Suppressor macrophage (primary cell): ENCODE data around the gene SNX33.
"Not testable (repeated sequence)": the region's sequence is repeated elsewhere in the genome, so short reads cannot be mapped to it uniquely, and the experiment has no call there.

Experiments used
- DNase-seq, 4 experiments: peaks; one replicate each; pipeline ENCODE4 v3.0.0-alpha.2; 2020 to 2022

SNX33 gene

DNA sequence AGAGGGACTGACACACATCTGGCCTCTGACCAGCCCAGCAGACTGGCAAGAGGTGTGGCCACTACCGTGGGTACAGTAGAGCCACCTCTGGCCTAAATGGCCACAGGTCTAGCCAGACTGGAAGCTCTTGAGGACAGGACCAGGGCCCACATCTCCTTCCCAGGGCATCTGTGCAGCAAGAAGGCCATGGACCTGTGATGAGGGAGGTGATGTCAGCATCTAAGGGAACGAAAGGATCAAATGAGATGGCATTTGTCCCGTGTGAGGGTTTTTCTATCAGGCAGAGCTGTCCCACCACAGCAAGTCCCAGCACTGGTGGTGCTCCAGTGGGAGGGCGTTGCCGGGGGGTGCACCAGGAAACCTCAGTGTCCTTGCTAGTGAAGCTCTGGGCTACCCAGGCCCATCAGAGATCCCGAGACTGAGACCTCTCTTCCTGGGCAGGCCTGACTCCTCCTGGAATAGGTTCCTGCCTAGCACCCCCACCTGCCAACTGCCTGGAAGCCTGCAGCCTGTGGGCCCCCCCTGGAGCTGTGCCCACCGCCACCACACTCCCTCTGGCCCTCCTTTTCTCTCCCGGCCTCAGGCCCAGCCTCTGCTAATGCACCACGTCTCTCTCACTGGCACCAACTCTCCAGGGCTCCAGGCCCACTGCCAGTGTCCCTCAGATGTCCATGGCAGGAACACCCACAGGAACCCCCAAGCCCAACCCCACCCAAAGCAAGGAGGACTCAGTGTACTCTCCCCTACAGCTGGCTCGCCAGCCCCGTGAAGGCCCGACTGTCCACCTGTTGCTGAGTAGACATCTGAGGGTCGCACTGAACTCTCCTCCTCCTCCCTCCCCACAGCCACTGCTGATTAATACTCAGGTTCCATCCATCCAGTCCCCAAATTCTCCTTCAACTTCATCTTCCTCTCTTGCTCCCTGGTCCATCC lies 53.6 kb downstream of the SNX33 start:
- not testable (repeated sequence) for DNase-seq

DNA sequence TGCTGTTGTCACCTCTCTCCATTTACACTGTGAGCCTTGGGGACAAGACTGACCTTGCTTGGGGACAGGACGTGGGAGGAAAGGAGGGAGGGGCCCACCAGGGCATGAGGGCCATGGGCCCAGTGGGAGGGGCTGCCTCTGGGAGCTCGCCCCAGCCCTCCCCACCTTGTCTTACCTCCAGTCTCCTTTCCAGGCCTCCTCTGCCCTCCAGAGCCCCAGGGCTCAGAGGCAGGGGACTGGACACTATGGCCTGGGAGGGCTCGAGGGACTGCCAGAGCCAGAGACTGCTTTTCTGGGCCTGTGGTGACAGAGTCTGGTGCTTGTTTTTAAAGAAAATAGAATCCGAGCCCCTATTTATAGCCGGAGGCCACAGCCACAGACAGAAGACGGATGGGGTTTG lies 54.7 kb downstream of the SNX33 start:
- no peak for DNase-seq

DNA sequence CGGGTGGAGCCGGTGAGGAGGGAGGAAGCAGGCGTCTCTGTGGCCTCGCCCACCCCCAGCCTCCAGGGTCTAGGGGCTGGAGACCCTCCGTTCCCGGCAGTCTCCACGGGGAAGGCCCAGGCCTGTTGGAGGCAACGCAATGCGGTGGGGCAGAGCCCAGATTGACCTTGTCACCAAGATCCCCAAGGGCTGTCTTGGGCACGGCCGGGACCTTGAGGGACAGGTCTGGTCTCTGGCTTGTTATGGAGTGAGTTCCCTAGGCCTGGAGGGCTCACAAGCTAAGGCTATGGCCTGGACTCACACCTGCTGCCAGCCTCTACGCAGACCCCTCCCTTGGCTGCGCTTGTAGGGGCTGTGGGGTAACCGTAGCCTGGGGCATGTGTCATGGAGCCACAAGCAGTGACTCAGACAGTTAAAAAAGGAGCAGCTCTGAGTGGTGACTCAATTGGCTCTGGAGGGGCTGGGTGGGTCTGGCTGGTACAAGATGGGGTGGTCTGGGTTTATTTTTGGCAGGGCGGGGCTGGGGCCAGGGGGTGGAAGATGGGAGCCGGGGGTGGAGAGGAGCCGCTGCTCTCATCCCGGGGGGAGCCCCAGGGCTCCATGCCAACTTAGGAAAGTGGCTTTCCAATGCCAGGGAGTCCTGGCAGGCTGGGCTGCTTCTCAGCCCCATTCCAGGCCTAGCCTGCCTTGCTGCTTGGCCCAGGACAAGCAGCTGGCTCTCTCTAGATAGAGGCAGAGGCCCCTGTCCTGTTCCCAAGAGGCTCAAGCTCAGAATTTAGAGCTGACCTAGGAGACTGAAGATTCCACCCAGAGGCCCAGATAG lies 55.9 kb downstream of the SNX33 start:
- DNase-seq = not testable (repeated sequence)

DNA sequence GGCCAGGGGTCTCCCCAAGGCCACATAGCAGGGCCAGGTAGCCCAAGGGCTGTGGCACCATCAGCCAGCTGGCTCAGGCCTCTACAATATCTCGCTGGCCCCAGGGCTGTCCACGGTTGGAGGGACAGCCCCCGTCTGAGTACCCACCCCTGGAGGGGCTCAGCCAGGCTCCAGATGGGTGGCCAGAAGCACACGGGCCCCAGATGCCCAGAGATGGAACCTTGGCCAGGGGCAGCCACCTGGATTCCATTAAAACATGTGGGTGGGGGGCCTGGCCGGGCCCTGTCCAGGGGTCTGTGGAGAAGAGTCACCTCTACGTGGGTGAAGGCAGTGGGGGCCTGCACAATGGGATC lies 56.5 kb downstream of the SNX33 start:
- DNase-seq = no peak

DNA sequence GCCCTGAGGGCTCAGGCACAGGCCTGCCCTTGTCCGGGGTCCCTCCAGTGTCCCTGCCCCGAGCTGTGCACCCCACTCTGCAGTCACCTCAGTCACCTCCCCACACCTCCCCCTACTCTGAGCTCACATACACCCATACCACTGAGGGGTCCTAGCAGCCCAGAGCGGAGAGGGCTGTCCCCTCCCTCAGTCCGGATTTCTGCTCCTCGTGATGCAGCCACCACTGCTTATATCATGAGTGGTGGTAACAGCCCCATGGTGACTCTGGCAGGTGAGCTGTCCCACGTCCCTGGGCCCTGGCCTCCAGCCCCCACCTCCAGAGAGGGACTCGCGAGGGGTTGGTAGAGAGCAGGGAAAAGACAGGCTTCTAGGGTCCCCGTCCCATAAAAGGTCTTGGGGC lies 56.9 kb downstream of the SNX33 start:
- no peak for DNase-seq

DNA sequence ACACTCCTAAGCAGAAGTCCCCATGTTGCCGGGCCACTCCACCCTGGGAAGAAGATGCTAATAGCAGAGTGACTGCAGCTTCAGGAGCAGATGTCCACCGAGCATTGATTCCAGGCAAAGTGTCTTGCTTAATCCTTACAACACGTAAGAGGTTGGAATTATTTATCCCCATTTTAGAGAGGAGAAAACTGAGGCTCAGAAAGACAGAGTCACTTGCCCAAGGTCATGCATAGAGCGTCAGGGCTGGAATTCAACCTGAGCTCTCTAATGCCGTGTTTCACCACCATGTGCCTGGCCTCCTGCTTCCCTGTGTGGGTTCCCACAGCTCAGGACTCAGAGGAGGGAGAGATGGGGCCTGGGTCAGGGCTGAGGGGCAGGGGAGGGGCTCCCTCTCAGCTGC lies 57.7 kb downstream of the SNX33 start:
- not testable (repeated sequence) for DNase-seq

DNA sequence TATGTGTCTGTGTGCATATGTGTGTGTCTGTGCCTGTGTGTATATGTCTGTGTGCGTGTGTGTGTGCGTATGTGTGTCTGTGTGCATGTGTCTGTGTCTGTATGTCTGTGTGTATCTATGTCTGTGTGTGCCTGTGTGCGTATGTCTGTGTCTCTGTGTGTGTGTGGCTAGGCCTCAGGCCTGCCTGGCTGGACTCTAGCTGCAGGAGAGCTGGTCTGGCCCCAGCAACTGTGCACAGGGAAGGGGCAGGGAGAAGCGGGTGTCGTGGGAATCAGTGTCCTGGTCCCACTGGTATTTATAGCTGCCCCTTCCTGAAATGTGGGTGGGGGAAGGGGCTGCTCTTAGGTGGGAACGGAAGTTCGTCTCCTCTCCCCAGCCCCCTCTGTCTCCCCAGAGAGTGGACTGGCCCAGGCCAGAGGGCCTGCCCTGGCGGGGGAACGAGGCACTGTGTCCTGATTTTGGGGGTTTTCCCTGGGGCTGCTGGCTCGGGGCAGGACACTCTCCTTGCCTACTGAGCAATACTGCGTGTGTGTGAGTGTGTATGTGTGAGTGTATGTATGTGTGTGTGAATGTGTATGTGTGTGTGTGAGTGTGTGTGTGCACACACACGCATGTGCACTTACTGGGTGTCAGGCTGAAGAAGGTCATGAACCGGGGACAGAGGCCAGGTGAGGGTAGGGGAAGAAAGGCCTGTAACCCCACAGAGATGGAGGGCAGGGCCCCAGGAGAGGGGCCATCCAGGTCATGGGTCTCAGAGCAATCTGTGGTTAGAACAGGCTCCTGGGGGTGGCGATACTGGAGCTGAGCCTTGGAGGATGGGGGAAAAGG lies 58.4 kb downstream of the SNX33 start:
- no peak for DNase-seq

DNA sequence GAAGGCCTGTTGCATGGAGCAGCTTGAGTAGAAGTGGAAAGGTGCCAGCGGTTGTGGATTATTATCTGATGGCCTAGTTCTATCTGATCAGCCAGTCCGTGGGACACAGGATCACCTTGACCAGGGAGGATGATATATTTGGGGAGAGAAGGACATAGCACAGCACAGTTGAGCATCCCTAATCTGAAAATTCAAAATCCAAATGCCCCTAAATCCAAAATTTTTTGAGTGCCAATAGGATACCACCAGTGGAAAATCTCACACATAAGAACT lies 58.9 kb downstream of the SNX33 start:
- no peak for DNase-seq

DNA sequence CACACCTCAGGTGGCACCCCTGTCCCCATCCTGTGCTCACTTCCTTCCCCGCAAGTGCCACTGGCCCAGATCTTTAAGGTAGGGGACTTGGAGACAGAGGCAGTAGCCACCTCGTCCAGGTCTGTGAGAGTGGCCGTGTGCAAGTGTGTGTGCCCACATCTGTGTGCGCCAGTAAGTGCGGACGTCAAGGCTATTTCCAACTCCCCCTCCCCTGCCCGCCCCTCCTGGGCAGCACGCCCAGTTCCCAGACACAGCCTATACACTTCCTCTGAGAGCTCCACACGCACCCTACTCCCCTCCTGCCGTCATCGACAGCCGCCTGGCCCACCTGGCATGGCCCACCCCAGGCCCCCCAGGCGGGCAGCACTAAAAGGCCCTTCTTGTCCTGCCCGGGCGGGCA lies 61.7 kb downstream of the SNX33 start:
- peak in 1 of 4 experiments; percentile 30 for DNase-seq

DNA sequence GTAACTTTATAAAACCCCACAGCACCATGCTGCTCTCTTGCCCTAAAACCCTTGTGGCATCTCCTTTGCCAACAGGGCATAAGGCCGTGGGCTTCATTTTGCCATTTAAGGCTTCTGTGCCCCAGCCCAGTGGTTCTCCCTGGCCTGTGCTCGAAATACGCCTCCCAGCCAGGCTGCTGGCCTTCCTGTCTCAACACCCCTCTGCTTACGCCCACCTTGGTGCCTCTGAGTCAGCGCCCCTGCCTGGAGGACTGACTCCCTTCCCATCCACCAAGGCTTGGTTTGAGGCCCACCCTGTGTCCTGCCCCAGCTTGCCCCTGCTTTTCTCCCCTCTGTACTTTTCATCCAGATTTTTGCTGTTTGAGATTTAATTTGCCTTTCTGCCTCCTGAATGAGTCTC lies 63.2 kb downstream of the SNX33 start:
- peak in 3 of 4 experiments; percentile 52 to 69 (median 52) for DNase-seq

DNA sequence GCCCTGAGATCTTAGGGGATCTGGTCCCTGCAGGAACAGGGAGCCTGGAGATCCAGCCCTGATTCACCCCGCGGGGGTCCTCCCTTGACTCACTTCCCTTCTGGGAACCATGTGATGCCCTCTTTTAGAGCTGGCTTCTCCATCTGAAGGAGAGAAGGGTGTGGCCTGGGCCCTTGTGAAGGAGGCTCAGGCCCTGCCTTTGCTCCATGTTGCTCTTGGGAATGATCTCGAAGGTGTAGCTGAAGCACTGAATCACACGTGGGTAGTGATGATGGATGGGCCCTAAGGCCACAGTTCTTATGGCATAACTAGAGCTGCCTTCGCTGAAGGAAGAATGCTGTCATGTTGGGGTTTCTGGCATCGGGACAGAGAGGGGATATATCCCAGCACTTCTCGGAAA lies 63.8 kb downstream of the SNX33 start:
- DNase-seq = peak in 3 of 4 experiments; percentile 38 to 43 (median 42)
